Measurements from ENCODE around the gene LRRC41. TPM values are rescaled to one million over a fixed set of nuclear protein-coding genes. Genes with fewer than 3 reads are reported as not detected.

Gene LRRC41
- total RNA-seq, 1 experiment from 2014 or later: 101 TPM

DNA sequence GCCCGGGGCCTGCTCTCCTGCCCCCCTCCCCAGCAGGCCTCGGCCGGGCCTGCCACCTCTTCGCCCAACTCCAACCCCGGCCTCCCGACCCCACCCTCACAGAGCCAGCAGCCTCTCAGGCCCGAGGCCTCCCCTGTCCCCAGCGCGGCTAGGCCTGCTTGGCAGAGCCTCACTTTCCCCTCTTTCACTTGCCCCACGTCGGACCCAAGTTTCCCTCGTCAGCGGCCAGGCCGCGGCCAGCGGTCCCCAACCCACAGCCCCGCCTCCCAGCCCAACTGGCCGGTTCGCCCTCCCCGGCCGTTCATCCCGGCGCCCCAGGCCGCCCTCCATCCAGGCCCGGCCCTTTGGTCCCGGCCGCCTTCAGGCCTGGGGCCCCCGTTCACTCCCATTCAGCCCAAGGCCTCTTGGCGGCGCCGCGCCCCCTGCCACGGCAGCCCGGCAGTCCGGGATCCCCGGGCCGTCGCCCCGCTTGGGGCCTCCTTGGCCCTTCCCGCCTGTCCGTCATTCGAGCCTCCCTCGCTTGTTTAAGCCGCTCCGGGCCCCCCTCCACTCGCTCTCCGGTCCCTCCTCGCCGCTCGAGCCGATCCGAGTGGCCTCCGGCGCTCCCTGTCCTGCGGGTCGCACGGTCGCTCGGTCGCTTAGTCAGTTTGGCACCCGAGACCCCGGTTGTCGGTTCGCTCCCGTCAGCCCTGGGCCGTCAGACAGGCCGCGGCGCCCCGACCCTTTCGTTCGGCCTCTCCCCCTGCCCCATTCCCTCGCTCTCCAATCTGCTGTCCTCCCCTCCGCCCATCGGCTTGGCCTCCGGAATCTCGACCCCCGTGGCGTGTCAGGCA lies 1.4 kb downstream of the LRRC41 start:
- H3K4me3 ChIP-seq: peak overlapping the region; percentile 88
- peaks cover 57% of the 10 kb centered on the region for H3K36me3 ChIP-seq
- peak; percentile 70 for DNase-seq
- H3K9me3 ChIP-seq: no peaks in the 10 kb centered on the region
- H3K27me3 ChIP-seq: no peaks in the 10 kb centered on the region

DNA sequence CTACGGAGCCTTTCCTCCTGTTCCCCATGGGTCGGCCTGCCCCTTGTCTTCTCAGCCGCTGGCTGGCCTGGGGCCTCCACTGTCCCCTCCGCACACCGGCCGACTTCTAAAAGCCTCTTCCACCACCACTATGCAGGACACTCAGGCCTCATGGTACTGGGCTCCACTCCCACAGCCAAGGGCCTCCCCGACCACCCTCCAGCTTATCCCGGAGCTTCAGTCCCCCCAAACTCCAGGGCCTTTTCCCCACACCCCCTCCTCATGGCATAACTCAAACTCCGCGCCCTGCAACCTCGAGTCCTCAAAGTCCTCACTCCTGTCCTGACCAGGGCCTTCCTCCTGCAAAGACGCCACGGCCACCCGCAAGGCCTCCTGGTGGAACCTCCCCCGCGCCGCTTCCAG lies 2.0 kb downstream of the LRRC41 start:
- H3K27me3 ChIP-seq: no peaks in the 10 kb centered on the region
- peaks cover 57% of the 10 kb centered on the region for H3K36me3 ChIP-seq
- H3K9me3 ChIP-seq: no peaks in the 10 kb centered on the region
- DNase-seq: peak; percentile 21
- peak overlapping the region; percentile 88 for H3K4me3 ChIP-seq

DNA sequence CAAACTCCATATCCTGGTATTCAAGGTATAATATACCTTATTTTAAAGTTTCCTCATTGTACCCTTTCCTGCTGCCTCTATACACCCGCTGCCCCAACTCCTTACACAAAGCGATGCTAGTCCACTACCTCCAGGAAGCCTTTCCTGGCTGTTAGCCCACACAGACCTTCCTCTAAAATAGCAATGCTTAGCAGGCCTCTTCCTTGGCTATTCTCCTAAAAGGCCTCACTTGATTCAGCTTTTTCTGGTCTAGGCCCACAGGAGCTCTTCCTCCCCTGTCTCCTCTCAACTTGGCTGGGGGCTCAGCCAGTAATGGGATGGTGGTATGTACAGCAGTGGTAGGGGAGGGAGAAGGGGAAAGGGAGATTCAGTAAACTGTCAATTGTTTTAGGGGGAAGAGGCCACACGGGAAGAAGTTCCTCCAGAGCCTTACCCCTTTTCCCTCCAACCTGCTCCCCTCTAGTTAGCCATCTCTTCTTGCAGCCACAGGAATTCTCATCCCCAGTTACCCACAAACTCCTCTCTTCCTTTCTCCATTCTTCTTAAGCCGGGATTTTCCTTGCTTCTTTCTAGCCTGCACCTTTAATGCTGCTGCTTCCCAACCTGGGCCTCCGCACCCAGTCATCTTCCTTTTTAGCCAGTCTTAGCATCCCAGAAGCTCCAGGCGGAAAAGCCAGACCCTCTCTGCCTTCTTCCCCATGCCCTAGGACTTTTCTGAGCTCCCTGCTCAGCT lies 2.6 kb downstream of the LRRC41 start:
- H3K36me3 ChIP-seq: peaks cover 58% of the 10 kb centered on the region
- H3K9me3 ChIP-seq: no peaks in the 10 kb centered on the region
- peak overlapping the region; percentile 88 for H3K4me3 ChIP-seq
- peak; percentile 48 for DNase-seq
- no peaks in the 10 kb centered on the region for H3K27me3 ChIP-seq

DNA sequence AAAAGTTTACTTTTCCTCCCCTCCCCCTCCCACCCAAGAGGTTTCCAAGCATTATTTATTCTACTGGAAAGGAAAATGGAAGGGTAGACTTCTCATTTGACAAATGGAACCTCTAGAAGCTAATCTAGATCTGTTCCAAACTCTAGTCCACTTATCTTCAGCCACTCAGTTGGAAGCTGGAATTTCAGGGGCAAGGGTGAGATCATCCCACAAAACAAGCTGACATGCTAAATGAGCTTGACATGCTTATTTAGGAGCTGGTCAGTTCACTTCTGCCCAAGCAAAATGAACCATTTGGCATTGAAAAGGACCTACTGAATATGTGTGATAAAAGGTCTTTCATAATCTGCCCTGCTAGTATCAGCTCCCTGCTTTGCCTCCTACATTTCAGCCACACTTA lies 5.0 kb downstream of the LRRC41 start:
- H3K9me3 ChIP-seq: no peaks in the 10 kb centered on the region
- H3K4me3 ChIP-seq: no peak overlapping the region
- peaks cover 71% of the 10 kb centered on the region for H3K36me3 ChIP-seq
- no peak for DNase-seq
- no peaks in the 10 kb centered on the region for H3K27me3 ChIP-seq

DNA sequence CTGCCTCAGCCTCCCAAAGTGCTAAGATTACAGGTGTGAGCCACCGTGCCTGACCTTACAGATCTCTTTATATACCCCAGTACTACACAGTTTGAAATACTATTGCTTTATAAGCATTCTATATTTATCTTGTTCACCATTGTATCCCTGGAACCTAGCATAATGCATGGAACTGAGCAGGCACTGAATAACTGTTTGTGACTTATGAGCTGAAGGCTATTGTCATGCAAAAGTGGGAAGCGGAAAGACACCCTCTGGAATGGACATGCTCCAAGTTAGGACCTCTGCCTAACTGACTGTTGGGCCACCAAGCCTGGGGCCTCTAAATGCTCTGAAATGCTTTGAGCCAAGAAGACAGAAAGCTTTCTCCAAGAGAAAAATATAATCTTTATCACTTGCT lies 8.1 kb downstream of the LRRC41 start:
- Histone ChIP-seq H3K36me3 (peaks cover 75% of the 10 kb centered on the region), H3K4me3 (no peak overlapping the region), H3K9me3 (no peaks in the 10 kb centered on the region), H3K27me3 (no peaks in the 10 kb centered on the region)
- no peak for DNase-seq

DNA sequence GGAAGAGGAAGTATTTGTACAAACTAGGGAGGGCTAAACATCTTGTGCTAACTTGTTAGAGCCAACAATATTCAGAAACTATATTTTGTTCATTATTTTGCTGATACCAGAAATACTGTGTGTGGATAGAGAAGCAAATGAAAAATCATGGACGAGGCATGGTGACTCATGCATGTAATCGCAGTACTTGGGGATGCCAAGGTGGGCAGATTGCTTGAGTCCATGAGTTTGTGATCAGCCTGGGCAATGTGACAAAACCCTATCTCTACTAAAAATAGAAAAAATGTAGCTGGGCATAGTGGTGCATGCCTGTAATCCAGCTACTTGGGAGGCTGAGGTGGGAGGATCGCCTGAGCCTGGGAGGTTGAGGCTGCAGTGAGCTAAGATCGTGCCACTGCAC lies 13.4 kb downstream of the LRRC41 start:
- H3K9me3 ChIP-seq: no peaks in the 10 kb centered on the region
- DNase-seq: peak; percentile 24
- no peaks in the 10 kb centered on the region for H3K27me3 ChIP-seq
- peaks cover 77% of the 10 kb centered on the region for H3K36me3 ChIP-seq
- no peak overlapping the region for H3K4me3 ChIP-seq

DNA sequence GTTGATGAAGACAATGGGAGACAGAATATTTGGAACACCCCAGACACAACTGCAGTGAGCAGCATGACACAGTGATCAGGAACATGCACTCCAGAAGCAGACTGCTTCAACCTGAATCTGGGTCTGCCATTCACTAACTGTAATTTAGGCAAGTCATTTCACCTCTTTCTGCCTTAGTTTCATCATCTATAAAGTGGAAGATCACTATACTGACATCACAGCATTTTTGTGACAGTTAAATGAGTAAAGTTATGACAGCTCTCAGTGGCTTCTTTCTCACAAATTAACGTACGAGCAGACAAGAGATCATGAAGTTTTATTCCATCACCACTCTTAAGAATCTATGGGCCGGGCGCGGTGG lies 14.3 kb downstream of the LRRC41 start:
- no peak for DNase-seq
- H3K4me3 ChIP-seq: no peak overlapping the region
- H3K27me3 ChIP-seq: no peaks in the 10 kb centered on the region
- H3K36me3 ChIP-seq: peaks cover 77% of the 10 kb centered on the region
- H3K9me3 ChIP-seq: no peaks in the 10 kb centered on the region

DNA sequence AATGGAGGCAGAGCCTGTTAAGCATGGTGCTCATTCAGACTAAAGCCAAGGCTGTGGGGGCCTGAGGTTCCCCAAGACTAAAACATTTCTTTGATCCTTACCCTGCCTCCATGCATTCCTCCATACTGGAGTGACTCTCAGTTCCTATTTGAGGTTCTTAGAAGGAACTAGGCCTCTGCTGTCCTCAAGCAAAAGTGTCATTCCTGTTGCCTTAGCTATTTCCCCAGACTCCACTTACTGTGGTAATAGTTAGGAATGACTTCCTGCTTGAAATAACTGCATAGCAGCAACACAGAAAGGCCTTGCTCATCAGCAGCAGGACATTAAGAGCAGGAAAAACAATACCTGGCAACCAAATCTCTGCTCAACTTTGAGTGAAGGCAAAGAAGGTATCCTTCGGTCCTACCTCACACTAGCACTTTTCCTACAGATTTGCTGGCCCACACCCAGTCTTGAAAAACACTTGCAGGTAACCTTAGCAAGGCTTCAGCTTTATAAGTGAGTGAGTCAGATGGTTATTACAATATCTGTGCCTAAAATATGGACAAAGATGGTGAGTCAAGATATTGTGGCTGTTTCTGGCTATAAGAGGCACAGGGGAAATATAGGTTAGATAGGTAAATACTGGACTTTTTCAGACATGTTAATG lies 14.8 kb downstream of the LRRC41 start:
- H3K4me3 ChIP-seq: no peak overlapping the region
- H3K27me3 ChIP-seq: no peaks in the 10 kb centered on the region
- DNase-seq: no peak
- peaks cover 77% of the 10 kb centered on the region for H3K36me3 ChIP-seq
- no peaks in the 10 kb centered on the region for H3K9me3 ChIP-seq

DNA sequence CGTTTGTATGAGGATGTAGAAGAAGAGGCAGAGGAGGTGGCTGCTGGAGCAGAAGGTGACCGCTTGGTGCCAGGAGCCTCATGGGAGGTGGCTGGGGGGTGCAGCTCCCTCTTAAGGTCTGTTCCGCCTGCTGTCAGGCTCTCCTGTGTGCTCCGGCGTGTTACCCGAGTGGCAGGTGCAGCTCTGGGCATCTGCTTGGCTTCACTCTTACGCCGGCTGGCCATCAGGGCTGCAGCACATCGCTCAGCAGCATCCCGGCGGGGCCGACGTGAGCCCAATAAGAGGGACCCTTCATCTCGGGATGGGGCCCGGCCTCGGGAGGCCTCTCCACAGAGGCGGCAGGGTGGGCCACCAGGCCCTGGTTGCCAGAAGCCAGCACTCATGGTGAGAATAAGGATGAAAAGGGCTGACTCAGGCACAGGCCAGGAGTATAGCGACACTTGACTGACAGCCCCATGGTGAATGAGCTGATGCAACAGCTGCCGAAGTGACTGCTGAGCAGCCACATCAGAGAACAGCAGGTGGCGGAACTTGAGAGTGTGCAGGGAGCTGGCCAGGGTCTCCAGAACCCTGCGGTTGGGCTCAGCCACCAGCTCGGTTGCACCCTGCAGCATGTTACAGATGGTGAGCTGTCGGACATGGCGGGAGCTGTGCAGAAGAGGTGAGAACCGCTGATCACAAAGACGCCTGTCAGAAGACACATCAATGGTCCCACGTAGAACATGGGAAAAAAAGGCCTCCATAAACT lies 17.5 kb downstream of the LRRC41 start:
- Histone ChIP-seq H3K4me3 (no peak overlapping the region), H3K27me3 (no peaks in the 10 kb centered on the region)
- no peak for DNase-seq

DNA sequence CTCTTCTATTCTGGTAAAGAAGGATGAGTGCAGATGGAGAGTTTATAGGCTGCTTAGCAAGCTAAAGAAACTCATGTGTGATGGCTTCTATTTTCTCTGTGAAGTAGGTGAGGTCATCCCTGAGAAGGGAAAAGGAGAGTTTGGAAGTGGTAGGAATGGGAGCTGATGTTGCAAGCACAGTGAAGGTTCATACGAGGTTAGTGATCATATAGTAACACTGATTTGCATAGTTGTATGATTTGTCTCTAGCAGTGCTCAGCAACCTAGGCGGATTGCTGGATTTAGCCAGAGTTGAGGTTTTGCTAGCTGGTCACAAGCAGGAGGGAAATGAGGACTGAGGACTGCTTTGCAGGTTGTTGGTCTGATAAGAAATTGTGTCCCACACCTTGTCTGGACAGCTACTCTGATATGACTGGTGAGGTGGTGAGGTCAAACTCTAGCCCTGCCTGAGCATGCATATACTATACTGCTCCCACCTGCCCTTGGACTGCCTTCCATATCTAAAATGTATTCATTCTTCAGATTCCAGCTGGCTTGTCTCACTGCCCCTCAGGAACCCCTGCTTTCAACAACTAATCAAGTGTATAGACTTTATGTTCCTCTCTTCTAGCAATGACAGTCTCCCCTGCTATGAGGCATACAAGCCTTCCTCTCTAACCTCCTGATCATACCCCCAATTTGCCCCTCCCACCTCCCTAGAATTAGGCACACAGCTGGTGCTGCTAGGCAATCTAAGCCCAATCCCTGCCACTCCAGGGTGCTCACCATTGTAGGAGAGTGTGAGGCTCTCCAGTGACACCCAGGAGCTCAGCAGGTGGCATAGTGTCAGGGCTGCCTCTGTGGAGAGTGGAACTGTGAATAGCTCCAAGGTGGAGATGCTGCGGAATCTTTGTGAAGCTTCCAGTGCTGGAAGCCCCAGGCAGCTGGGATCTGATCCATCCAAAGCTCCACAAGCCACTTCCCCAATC lies 18.5 kb downstream of the LRRC41 start:
- Histone ChIP-seq H3K9me3 (no peaks in the 10 kb centered on the region), H3K36me3 (peaks cover 95% of the 10 kb centered on the region), H3K27me3 (no peaks in the 10 kb centered on the region), H3K4me3 (no peak overlapping the region)
- no peak for DNase-seq

More for the DNA sequence above, 17.5 kb downstream of the LRRC41 start:
- Histone ChIP-seq H3K9me3 (no peaks in the 10 kb centered on the region), H3K36me3 (peaks cover 85% of the 10 kb centered on the region)

DNA sequence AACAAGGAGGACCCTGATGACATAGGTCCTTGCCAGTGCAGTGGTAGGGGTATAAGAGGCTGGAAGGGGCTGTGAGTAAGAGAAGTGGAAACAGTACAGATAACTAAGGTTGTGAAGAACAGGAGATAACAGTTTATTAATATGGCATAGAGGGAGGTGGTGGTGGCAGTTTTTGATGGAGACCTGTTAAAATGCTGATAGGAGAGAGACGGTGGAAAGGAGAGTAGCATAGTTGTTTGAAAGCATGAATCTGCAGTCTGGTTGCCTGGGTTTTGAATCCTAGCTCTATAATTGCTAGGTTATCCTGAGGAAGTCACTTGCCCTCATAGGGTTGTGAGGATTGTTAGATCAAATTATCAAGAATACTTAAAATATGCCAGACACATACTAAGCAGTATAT lies 19.4 kb downstream of the LRRC41 start:
- peaks cover 95% of the 10 kb centered on the region for H3K36me3 ChIP-seq
- no peak overlapping the region for H3K4me3 ChIP-seq
- no peaks in the 10 kb centered on the region for H3K9me3 ChIP-seq
- no peak for DNase-seq
- H3K27me3 ChIP-seq: no peaks in the 10 kb centered on the region

DNA sequence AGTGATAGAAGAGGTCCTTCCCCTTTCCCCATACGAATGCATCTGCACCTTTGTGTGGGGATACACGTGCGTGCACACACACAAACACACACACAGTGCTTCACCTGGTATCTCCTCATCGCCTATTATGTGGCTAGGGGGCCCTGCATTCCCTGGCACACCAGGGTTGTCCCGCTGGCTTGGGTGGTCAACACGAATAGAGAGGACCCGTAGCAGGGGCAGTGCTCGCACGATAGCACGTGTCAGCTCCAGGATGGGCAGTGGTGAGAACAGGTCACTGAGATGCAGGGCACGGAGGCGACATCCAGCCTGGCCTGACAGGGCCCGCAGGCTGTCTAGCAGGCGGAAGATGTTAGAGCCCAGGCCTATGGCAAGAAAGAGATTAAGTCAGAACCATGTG lies 22.4 kb downstream of the LRRC41 start:
- Histone ChIP-seq H3K36me3 (peaks cover 94% of the 10 kb centered on the region), H3K4me3 (no peak overlapping the region), H3K27me3 (no peaks in the 10 kb centered on the region), H3K9me3 (no peaks in the 10 kb centered on the region)
- DNase-seq: no peak

DNA sequence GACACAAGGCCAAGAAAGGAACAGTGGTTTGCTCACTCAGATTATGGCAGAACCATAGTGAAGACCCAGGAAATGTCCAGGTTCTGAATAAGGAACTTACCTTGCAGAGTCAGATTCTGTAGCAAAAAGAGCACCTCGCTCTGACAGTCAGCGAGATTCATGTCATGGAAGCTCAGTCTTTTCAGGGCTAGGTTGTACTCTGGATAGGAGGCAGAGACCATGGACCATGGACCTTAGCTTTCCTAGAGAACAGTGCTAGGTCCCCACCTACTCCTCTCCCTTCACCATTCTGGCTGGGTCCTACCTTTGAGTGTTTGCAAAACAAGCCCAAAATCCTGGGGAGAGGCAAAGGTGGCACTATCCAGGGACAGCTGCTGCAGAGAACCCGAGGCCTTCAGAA lies 23.3 kb downstream of the LRRC41 start:
- no peak overlapping the region for H3K4me3 ChIP-seq
- H3K9me3 ChIP-seq: no peaks in the 10 kb centered on the region
- DNase-seq: no peak
- H3K27me3 ChIP-seq: no peaks in the 10 kb centered on the region
- peaks cover 90% of the 10 kb centered on the region for H3K36me3 ChIP-seq

DNA sequence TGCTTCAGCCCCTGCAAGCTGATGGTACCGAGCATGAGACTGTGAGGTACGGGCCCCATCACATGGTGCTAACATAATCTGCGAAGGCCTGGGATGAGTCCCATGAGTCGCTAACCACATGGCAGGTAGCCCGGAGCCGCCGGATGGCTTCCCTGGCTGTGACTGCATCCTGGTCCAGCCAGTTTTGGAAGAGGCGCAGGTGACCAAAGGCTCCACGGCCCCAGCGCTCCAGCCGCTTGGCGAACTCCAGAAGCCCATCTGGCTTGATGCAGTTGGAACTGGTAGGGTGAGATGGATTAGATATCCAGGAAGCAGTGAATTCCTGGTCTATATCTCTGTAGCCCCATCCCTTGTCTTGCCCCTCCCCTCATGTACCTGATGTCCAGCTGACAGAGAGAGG lies 24.6 kb downstream of the LRRC41 start:
- H3K9me3 ChIP-seq: no peaks in the 10 kb centered on the region
- H3K36me3 ChIP-seq: peaks cover 90% of the 10 kb centered on the region
- no peaks in the 10 kb centered on the region for H3K27me3 ChIP-seq
- no peak overlapping the region for H3K4me3 ChIP-seq
- peak; percentile 76 for DNase-seq

DNA sequence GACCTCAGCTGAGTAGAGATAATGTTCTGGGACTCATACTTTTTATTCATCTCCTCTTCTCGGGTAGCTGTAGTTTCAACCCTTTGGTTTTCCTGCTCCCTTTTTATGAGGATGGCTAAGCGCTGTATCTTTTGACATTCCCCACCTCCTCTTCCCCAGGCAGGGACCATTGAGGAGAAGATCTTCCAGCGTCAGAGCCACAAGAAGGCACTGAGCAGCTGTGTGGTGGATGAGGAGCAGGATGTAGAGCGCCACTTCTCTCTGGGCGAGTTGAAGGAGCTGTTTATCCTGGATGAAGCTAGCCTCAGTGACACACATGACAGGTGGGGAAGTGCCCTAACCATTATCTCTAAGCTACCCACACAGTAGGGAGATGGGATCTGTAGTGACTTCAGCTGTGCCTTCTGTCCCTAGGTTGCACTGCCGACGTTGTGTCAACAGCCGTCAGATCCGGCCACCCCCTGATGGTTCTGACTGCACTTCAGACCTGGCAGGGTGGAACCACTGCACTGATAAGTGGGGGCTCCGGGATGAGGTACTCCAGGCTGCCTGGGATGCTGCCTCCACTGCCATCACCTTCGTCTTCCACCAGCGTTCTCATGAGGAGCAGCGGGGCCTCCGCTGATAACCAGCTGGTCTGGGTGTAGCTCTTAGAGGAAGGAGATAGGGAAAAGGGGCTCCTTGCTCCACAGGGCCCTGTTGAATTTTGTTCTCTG lies 25.6 kb downstream of the LRRC41 start:
- DNase-seq: no peak
- no peaks in the 10 kb centered on the region for H3K27me3 ChIP-seq
- H3K36me3 ChIP-seq: peaks cover 88% of the 10 kb centered on the region
- no peaks in the 10 kb centered on the region for H3K9me3 ChIP-seq
- no peak overlapping the region for H3K4me3 ChIP-seq

Measured in MG63 (cell line).